ENCODE results near the gene GBGT1.

Gene GBGT1

DNA sequence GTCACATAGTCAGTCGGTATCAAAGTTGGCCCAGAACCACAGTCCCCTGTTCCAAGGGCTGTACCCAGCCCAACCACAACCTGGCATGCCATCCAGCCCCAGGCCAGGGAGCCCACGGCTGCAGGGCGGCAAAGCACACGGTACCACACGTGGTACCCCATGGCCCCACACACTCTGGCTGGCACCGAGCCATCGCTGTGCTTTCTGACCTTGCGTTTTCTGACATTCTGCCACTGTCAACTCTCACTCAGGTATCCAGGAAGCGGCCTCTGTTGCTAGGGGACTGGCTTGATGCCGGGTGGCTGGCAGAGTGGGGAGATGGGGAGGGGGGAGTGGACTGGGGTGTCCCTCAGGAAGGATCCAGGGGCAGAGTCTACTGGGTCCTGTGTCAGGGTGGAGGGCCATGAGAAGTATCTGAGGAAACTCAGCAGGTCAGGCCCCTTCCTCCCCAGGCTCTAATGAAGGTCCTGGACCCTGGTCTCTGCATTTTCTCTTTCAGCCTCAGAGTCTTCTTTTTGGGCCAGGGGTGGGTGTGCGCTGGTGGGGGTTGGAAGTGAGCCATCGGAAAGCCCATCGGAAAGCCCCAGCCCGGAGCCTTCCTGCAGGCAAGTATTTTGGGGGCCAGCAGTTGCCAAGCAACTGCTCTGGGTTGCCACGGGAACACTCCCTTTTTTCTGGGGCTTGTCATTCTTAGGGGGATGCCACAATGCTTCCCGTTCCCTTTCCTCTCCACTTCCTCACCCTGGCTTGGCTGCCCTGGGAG lies 21.7 kb downstream of the GBGT1 start:
- DNase-seq: no peak

DNA sequence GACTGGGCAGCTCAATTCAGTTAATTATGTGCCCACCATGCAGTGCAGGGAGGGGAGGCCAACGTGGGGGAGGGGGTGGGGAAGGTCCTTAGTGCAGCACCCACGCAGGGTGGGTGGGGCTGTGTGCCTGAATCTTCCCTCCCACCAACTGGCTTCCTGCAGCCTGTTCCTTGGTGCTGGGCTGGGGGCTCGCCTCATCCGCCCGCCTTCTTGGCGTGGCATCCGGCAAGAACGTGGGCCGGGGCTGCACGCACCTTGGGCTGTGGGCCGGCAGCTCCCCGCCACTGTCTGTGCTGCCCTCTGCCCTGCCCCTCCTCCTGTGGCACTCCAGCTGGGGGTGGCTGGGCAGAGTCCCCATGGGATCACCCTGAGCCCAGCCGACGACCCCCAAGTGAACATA lies 23.1 kb downstream of the GBGT1 start:
- no peak for DNase-seq

DNA sequence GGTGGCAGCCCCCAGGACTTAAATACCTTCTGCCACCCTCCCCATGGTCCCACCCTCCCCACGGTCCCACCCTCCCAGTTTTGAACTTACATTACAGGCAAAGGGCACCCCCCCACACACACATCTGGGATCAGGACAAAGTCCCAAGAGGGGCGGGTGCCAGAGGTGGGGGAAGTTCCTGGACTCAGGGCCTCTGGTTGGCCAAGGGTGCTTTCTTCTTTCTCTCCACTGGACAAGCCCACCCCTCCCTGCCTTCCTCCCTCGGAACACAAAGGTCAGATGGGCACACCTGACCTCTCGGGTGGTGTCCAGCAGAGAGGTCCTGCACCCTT lies 23.6 kb downstream of the GBGT1 start:
- DNase-seq: no peak

DNA sequence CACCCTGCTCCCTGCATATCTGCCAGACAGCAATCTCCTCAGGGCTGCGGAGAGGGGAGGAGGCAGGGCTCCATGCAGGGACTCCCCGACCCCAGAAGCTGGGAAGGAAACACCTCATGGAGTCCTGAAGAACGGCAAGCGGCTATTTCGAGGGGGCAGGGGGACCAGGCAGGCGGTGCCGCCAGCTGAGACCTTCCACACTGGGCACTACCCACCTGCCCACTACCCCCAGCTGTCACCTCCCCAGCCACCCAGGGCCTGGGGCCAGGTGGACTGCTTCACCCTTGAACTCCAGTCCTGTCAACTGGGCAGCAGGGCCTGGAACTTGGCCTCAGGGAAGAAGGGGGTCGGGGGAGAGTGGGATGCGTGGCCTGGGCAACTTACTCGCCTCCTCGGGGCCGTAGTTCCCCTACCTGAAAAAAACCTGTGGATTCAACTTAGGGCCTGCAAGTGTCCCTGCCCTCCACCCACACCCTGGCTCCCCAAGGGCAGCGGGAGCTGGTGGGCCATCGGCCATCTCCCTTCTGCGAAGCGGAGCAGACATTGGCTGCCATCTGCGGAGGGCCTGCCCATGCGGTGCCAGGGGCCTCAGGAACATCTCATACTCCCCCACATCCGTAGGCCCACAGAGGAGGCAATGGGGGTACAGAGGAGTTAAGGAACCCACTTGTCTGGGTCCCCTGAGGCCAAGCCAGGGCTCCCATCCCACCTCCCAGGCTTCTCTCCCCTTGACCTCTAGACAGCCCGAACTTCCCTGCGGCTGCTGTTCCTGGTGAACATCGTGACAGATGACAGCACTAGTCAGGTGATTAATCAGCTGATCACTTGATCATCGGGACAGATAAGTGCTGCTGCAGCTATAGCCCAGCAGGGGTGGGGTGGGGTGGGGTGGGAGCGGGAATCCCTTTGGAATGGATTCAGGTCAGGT lies 24.2 kb downstream of the GBGT1 start:
- no peak for DNase-seq

DNA sequence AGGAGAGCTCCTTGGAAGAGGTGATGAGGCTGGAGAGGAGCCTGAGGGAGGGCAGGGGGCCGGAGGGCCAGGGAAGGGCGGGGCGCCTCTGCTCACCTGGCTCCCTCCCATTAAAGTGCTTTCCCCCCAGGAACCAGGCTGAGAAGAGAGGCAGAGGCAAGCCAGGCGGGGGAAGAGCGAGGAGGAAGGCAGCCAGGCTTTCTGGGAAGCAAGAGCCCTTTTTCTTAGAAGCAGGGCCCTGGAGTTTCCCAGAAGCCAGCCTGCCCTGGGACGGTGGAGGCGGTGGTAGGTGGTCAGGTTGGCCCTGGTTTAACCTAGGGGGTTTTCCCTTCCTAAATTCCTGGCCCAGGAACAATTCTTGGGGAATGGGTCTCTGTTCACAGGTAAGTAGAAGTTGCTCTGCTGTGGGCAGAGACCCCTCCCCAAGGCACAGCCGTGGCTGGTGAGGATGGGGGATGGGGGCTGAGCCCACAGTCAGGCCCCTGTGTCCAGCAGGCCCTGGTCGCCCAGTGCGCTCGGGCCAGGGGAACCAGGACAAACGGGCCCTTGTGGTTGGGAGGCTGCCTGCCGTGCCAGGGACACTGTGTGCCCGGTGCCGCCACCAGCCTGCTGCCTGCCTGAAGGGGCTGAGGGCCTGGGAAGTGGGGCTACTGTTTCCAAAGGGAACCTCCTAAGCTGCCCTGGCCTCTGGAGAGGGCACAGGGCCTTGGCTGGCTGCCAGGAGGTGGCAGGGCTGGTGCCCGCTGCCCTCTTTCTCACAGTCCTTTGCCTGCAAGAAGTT lies 26.1 kb downstream of the GBGT1 start:
- DNase-seq: no peak

DNA sequence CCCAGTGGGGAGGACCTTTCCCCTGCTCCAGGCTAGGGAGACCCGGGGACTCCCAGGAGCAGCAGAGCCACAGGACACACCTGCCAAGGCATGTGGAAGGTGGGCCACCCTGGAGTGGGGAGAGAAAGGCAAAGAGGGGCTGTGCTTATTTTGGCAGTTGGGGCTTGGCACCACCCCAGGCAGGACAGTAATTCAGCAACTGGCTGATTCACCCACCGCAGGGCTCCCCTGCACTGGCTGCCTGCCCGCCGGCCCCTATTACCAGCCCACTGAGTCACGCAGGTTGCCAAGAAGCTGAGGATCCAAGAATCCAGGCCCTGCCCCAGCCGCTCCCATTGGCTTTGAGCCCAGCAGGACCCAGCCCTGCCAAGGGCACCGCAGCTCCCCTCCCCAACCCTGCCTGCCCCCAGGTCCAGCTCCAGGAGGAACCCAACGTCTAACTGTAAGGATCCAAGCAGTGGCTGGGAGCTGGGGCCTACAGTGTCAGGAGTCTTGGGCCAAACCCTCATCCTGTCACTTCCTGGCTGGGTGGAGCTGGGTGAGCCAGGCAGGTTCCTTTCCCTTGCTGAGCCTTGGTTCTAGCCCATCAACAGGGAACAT lies 28.5 kb downstream of the GBGT1 start:
- DNase-seq: no peak

DNA sequence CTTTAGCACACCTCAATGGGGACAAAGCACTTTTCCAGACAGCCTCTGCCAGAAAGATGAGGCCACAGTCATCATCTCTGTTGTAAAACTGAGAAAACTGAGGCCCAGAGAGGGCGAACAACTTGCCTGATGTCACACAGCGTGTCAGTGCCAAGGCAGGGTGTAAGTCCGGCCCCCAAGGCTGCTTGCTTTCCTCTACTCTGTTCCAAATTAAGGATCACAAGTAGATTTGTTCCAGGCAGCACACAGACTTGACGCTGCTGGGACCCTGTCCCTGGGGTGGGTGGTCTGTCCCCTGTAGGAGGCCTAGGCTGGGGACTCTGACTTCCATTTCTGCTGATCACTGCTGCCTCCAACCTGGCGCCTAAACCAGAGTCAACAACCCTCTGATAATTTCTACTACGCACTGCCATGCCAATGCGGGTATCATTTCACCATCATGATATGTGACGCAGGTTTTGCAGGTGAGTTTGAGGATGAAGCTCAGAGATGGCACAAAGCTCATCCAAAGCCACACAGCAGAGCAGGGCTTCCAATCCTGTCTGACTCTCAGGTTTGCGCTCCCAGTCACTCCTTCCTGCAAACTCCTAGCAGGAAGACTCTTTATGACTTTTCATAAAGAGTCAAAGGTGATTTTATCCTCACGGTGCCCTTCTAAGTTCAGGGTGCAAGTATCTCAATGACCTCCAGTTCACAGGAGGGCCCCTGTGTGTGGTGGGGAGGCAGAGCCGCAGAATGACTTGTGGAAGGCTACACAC lies 29.1 kb downstream of the GBGT1 start:
- DNase-seq: no peak

DNA sequence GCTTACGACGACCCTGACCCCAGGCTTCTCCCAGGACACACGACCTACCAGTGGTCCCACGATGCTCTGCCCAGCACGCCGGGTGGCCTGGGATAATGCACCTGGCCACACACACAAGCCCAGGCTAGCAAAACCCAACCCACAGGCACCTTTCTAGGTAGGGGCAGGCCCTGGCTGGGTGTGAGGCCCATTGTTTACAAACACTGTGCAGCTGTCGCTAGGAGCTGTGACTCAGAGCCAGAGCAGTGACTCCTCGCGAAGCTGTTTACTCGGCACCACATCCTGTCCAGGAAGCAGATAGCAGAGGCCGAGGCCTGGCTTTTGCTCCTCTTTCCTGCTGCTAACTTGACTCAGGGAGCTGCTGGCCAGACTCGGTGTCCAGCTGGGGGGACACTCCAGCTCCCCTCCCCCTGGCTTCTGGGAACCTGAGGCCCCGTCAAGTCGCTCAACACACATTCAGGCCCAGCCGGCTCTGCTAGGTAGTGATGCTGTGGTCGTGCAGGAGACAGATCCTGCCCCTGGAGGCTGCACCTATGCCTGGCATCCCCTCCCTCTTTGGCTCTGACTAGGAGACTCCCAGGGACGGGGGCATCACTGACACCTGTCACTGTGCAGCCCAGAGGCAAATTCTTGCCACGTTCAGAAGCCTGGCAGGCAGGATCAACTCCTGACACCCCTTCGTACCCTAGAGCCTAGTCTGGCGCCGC lies 29.9 kb downstream of the GBGT1 start:
- DNase-seq: peak; percentile 82

DNA sequence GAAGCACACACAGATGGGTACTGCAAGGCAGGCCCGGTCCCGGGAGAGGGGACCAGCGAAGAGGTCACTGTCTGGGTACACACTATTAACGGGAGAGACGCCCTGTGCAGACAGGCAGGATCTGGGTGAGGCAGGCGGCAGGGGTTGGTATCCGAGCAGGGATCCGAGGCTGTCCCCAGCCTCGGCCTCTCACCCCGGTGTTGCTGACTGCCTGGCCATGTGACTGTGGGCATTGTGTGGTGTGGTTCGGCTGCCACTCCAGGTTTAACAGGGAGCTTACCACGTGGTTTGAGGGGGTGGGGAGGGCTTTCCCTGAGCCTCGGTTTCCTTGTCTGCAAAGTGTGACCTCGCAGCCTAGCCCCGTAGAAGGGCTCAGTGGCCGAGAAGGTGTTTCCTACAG lies 31.5 kb downstream of the GBGT1 start:
- no peak for DNase-seq

DNA sequence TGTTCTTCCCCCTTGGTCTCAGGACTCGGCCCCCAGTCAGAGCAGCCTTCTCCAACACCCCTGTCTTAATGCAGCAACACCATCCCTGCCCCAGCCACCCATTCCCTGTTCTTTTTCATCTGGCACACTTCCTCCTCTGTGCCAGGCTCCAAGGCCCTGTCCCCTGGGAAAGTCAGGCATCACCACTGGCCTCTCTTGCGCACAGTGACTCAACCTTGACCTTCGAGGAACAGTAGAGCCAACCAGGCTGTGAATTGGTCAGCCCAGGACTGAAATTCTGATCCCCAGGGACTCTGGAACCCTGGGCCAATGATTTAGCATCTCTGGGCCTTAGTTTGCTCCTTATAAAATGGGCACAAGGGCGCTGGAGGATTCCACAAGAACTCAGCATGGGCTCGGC lies 32.2 kb downstream of the GBGT1 start:
- DNase-seq: no peak

DNA sequence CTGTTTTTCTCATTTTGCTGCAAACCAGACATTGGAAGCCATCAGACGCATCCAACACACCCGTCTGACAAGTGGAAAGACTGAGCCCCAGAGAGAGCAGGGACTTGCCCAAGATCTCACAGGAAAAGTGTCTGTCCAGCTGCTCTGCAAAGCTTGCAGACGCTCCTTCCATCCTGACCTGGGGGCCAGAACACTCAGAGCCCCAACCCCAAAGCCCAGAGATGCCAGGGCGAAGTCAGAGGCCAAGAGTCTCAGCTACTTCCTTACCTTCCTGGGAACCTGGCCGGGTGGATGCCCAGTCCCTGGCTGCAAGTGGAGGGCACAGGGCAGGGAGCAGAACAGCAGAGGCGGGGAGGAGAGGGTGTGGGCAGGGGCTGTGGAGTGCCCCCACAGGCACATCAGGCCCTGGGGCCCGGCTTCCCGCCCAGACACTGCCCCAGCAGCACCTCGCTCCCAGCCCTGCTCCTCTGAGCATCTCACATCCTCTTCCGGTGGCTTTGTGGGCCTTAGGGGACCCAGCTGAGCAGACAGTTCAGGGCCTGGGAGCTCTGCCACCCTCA lies 32.9 kb downstream of the GBGT1 start:
- DNase-seq: no peak

DNA sequence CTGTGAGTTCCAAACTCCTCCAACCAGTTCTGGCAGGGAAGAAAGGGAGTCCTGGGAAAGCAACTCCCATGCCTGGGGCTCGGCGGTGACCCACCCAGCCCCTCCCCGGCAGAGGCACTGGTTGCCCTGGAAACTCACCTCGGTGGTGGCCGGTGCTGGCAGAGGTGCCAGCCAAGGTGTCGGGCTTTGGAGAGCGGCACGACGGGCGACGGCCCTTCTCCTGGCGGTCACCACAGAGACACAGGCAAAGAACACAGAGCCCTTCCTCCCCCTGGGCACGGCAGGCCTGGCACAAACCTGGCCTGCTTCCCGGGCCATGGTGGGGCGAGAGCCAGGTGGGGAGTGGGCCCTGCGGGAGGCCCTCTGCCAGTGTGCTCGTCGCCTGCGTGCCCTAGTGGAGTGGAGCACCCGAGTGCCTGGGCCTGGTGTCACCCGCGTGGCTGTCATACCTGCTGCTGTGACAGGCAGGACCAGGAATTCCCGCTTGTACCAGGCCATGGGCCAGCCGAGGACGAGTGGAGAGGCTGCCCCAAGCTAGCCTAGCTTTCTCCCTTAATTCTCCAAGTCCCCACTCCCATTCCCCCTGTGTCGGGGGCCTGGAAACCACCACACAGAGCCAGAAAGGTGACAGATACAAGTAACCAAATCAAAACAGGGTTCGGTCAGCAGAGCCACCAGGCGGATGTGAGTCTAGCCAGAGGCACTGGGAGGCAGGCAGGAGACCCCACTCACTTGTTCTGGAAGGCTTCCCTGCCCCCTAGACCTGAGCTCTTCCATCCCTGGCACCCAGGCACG lies 34.5 kb downstream of the GBGT1 start:
- DNase-seq: no peak

DNA sequence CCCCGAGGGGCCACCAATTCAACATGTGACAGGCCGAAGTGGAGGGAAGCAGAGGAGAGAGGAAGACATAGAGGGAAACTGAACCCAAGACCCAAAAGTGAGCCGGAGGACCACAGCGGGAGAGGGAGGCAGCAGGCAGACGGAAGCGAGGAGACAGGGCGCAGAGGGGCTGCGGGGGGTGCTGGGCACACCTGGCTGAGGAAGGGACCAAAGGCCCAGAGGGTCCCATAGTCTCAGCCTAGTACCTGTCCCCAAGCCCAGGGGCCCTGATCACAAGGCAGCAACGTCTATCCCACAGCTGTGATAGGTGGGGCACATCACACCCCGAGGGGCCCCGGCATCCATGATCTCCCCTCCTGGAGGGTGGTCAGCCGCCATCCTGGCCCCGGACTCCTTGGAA lies 35.6 kb downstream of the GBGT1 start:
- DNase-seq: no peak

DNA sequence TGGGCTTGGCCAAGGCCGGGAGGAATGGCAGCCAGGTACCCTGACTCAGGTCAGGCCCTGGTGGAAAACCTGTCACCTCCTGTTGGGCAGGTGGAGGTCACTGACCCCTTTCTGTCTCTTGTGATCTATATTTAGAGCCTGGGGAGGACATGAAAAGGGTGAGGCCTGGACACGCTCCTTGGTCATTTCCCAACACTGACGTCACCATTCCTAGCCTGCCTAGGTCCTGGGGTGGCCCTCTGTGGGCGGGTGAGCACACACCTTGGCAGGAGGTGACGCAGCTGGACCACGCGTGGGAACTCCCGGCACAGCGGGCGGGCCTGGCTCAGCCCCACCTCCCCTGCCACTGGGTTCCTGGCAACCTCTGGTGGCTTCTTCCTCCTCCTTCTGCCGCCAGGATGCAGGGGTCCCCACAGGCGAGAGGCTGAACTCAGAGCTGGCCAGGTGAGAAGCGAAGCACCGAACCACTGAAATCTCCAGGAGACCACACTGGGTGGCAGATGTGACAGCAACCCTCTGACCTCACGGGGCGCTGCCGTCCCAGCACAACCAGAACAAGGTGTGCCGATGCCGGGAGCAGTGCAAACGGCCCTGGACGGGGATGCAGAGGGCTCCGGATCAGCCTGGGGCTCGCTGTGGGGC lies 36.3 kb downstream of the GBGT1 start:
- no peak for DNase-seq

DNA sequence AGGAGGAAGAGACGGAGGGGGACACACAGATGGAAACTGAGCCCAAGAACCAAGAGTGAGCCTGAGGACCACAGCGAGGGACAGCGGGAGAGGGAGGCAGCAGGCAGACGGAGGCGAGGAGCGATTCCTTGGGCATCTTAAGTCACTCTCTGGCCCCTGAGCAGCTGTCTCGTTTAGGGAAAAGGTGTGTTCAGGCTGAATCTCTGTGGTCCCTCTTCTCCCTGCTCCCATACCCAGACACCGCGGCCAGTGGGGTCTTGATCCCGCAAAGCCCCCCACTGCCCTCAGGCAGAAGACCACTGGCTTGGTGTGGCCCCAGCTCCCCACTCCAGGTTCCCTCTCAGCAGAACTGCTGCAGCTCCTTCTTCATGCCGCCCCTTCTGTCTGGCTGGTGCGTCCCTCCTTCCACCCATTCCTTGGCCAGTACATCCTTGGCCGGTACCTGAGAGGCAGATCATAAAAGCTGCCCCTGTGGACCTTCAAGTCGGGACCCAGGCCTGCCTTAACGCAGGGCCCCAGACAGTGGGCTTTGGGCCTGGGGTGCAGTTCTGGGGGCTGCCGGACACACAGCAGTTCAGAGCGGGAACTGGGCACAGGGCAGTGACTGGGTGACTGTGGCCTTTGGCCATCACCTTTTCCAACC lies 36.9 kb downstream of the GBGT1 start:
- DNase-seq: no peak

DNA sequence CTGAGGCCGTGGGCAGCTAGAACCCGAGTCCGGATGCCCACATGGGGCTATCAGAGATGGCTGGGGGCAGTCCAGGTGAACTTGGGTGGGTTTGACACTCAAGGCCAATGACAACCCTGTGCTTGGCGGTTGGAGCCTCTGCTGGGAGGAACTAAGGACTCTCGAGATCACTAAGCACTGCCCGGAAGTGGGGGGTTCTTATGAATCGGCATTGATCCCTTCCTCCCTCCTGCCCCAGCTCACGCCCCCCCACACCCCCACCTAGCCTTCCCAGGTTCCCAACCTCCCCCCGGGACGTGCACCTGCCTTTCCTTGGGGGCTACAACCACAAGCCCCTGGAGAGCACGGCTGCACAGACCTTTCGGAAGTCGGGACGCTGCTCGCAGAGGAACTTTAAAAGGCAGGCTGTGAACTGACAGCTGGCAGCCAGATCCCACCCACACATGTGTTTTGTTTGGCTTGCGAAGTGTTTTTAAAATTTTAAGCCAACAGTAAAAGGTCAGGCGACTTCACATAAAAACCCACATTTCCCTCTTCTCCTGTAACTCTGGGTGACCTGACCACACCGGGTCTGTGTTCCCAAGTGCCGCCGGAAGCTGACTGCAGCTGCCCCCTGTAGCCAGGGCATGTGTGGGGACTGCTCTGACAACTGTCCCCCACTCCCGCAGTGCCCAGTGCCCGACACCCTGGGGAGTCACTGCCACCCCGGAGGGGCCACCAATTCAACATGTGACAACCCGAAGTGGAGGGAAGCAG lies 37.6 kb downstream of the GBGT1 start:
- no peak for DNase-seq

DNA sequence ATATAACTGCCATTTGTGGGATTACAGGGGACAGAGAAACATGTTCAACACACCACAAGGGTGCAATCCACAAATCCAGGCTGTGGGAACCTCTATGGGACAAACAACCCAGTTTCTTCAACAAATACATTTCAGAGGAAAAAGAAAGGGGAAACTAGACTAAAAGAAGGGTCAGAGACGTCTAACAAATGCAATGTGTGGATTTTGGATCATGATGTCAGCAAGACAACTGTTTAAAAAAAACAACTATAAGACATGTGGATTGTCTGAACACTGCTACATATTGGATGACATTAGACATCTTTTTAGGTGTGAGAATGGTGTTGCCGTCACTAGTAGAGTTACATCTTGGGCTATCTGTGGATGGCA lies 38.8 kb downstream of the GBGT1 start:
- DNase-seq: no peak

DNA sequence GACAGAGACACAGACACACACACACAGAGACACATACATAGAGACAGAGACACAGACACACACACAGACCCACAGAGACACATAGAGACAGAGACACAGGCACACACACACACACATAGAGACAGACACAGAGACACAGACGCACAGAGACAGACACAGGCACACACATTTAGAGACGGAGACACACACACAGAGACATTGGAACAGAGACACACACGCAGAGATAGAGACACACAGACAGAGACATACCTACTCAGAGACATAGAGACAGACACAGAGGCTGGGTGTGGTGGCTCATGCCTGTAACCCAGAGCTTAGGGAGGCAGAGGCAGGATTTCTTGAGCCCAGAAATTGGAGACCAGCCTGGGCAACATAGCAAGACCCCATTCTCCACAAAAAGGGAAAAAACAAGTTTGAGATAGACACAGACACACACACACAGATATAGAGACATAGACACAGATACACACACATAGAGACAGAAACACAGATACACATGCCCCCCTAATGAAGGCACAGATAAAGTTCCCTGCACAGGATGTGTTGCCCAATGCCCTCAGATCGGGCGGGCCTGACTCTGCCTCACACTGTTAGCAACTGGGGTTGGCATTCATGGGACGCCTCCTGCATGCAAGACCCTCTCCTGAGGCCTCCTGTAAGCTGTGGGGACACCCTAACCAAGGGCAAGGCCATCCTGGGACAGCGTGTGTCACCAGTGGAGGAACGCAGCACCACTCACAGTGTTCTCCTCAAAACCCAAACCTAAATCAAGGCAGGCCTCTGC lies 39.4 kb downstream of the GBGT1 start:
- DNase-seq: no peak
